NCI-H2196 (cell line): Measurements from ENCODE around the gene RAD51B.

Experiments
- DNase-seq: peaks from one replicate; lab custom pipeline; 2025; ENCODE audit not compliant: unreplicated experiment; lab: John Stamatoyannopoulos, UW

Gene RAD51B

DNA sequence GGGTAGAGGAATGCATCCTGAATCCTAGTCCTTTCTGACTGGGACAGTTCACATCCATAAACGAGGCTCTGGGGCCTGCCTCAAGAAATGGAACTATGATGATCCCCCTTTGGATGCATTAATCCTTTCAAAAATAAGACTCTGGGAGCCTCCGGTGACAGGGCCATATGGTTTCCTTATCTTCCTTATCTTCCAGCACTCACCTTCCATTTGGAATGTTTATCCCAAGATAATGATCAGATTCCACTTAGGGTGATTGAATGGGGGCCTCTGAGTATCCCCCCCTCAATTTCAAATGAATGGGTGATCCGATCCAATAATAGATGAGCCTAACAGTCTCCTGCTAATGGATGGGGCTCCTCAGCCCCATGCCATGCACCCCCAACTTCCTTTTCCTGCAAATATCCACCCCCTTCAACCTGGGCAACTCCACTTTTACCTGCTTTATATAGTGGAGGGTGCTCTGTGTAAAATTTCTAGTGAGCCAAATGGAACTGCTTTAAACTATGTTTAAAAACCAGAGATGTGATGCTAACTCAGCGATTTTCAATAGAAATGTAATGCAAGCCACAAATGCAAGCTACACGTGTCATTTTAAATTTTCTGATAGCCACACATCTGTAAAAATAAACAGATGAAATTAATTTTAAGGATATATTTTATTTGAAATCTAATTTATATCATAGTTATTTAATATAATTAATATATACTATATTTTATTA is 815.5 kb downstream of the RAD51B start:
- DNase-seq = no peak

GRCh38 chr14:68636597-68636996 is 817.0 kb downstream of the RAD51B start:
- DNase-seq = no peak

GRCh38 chr14:68637106-68638021 is 817.8 kb downstream of the RAD51B start:
- DNase-seq = no peak

DNA sequence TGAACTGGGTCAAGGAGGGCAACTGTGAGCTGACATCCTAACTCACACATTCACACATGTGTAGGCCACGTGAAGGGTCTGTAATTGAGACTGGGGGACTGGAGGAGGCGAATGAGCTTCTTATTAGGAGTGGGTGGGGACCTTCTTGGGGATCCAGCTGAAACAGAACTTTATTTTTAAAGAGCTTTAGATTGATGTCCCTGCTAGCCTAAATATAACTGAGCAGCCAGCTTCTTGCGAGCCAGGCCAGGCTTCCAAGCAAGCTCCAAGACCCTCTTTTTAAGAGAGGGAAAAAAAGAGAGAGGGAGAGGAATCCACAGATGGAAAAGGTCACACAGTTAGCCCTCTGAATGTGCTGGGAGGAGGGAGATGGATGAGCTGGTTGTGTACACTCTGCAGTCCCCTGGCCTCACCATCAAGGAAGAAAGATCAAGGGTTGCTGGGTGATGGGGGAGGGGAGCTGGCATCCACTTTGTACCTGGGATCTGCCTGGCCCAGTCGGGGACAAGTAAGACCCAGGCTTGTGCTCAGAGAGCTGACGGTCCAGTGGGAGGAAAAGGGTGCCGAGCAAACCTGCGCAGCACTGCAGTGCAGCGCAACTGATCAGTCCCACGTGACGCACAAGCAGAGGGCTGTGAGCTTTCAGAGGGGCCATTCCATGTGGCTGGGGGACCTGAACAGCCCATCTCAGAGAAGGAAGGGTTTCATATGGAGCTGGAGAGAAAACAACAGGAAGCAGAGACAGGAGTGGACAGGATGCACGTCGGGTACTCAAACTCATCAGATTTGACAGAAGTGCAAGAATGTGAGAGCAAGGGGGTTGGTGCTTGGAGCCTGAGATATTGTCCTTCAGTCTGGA is 818.8 kb downstream of the RAD51B start:
- DNase-seq = no peak

- DNase-seq = no peak
Observed at GRCh38 chr14:68639000-68639757, 819.6 kb downstream of the RAD51B start.

GRCh38 chr14:68639758-68640574 is 820.4 kb downstream of the RAD51B start:
- DNase-seq = no peak

GRCh38 chr14:68643673-68644072 is 824.1 kb downstream of the RAD51B start:
- DNase-seq = no peak

GRCh38 chr14:68644101-68644500 is 824.5 kb downstream of the RAD51B start:
- no peak for DNase-seq

DNA sequence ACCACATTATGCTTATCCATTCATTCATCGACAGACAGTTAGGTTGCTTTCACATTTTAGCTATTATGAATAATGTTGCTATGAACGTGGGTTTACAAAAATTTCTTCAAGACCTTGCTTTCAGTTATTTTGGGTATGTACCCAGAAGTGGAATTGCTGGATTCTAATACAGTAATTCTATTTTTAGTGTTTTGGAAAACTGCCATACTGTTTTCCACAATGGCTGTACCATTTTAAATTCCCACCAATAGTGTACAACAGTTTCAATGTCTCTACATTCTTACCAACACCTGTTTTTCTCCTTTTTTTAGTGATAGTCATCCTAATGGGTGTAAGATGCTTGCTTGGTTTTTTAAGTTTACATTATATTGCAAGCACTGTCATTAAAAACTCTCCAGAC is 825.8 kb downstream of the RAD51B start:
- no peak for DNase-seq

- DNase-seq = no peak
Observed at GRCh38 chr14:68649476-68650189, 830.1 kb downstream of the RAD51B start.

GRCh38 chr14:68650404-68650994 is 830.9 kb downstream of the RAD51B start:
- no peak for DNase-seq

DNA sequence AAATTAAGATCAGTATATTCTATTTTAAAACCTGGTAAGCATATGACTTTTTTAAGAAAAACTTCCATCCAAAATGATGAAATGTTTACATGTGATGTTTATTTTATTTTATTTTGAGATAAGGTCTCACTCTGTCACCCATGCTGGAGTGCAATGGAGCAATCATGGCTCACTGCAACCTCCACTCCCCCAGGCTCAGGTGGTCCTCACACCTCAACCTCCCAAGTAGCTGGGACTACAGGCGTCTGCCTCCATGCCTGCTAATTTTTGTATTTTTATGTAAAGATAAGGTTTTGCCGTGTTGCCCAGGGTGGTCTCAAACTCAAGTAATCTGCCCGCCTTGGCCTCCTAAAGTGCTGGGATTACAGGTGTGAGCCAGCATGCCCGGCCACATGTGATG is 831.5 kb downstream of the RAD51B start:
- no peak for DNase-seq

- DNase-seq = no peak
Observed at GRCh38 chr14:68651652-68652432, 832.3 kb downstream of the RAD51B start.

- DNase-seq = no peak
Observed at GRCh38 chr14:68652433-68652690, 832.8 kb downstream of the RAD51B start.

DNA sequence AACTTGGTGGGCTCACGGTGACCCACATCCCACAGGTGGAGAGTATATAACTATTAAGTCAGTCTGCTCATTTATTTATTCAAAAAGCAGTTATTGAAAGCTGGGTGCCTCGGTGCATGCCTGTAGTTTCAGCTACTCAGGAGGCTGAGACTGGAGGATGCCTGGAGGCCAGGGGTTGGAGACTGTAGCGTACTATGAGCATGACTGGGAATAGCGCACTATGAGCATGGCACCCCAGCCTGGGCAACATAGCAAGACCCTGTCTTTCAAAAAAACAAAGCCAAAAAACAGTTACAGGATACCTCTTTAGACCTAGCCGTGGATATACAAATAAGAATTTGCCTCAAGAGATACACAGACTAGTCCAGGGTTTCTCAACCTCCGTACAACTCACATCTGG is 833.5 kb downstream of the RAD51B start:
- no peak for DNase-seq

- no peak for DNase-seq
Observed at GRCh38 chr14:68653804-68654203, 834.2 kb downstream of the RAD51B start.

- DNase-seq = no peak
Observed at GRCh38 chr14:68654471-68654941, 834.9 kb downstream of the RAD51B start.
